ENCODE measurements around the gene B3GALT6. TPM values are rescaled to one million over a fixed set of nuclear protein-coding genes. Genes with fewer than 3 reads are reported as not detected.
A peak's percentile ranks its signal among the peaks of the same experiment; 100 is the strongest.

B3GALT6 gene
- total RNA-seq, 5 donors from 2014 or later (not counting 1 experiment from before 2014, with no cell fraction given): 10.0 to 30.4 (median 25.1) TPM

DNA sequence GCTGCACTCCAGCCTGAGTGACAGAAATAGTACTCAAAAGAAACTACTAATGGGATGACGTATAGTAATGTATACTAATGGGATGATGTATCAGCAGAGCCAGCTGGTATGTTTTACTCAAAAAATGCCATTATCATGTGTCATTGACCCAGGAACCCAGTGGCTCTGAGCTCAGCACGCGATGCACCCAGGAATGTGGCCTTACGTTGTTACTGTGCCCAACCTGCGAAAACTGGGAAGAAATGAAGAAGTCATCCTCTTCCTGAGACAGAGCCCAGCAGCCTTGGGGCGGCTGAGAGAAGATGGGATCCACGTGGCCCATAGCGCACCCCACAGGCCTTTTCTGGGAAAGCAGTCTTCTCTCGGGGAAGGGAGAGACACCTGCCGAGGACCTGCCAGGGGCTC lies 32.8 kb downstream of the B3GALT6 start:
- Histone ChIP-seq H3K4me3 (ENCODE audit: control insufficient read depth in 1 of 2, extremely low read depth in 1 of 2, low read length in 1 of 2) (no peak overlapping the region), H3K9me3 (no peaks in the 10 kb centered on the region), H3K27ac (ENCODE audit: low read length) (no peak overlapping the region), H3K4me1 (ENCODE audit: control insufficient read depth in 1 of 2, extremely low read depth in 1 of 2, insufficient read depth in 2 of 2, low read length in 2 of 2) (peaks cover 0 to 19% of the 10 kb centered on the region in 2 experiments), H3K27me3 (replicated peaks in 1 of 2; ENCODE audit: control insufficient read depth in 2 of 2, extremely low read depth in 1 of 2, insufficient read depth in 2 of 2, low read length in 1 of 2) (no peaks in the 10 kb centered on the region), H3K36me3 (ENCODE audit: control insufficient read depth in 2 of 2, extremely low read depth in 1 of 2, insufficient read depth in 1 of 2, low read length in 1 of 2) (peaks cover 27 to 66% of the 10 kb centered on the region in 2 donors)
- H3K4me3 Mint-ChIP-seq: no peak overlapping the region
- POLR2A ChIA-PET: no interaction called here
- 93% methylated on average over 10 of the region's 10 CpGs for WGBS (ENCODE audit: insufficient coverage)
- peaks cover 21% of the 10 kb centered on the region for H3K36me3 Mint-ChIP-seq
- peaks cover 15 to 32% (median 31%) of the 10 kb centered on the region in 3 donors for H3K4me1 Mint-ChIP-seq
- peak in 9 of 35 experiments; percentile 15 to 46 (median 22) for DNase-seq
- peak in 1 of 4 experiments; percentile 49 for ATAC-seq (replicated peaks in 1 of 4)
- no peaks in the 10 kb centered on the region for H3K27me3 Mint-ChIP-seq
- CTCF ChIA-PET: no interaction called here
- no peaks in the 10 kb centered on the region for H3K9me3 Mint-ChIP-seq
- no peak overlapping the region for H3K27ac Mint-ChIP-seq

DNA sequence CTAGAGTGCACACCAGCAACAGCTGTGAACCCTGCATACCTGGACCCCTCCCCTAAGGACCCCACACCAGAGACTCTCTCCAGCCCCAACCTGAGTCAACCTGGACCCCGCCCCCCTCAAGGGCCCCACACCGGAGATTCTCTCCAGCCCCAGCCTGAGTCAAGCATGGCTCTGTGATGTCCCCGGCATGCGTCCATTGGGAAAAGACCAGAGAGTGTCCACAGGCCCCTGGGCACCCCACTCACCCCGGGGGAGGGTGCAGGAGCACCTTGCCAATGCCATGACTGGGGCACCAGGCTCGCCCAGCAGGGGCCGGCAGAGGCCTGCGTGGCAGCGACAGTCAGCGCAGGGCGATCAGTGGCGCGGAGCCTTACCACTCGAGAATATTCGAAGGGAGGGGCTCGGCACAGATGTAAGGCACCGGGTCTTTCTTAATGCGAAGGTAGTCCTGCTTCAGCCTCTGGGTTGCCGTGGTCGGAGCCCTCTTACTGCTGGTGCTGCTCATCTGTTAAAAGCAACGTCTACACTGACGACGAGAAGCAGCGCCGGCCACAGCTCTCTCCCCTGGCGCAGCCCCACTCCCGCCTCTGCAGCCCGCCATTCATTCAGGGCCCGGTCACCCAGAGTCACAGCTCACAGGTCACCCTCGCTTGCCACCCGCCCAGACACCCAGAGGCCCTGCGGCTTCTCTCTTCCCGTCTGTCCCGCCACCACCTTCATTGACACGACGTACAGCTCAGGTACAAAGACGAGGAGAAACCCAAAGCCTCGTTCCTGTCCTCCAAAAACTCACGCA lies 35.6 kb downstream of the B3GALT6 start:
- H3K4me3 Mint-ChIP-seq: no peak overlapping the region
- peaks cover 35 to 47% (median 47%) of the 10 kb centered on the region in 3 donors for H3K4me1 Mint-ChIP-seq
- H3K36me3 ChIP-seq (ENCODE audit: control insufficient read depth in 2 of 2, extremely low read depth in 1 of 2, insufficient read depth in 1 of 2, low read length in 1 of 2): peaks cover 28 to 49% of the 10 kb centered on the region in 2 donors
- no peak overlapping the region for H3K27ac ChIP-seq (ENCODE audit: low read length)
- POLR2A ChIA-PET: no interaction called here
- peaks cover 7 to 30% of the 10 kb centered on the region in 2 experiments for H3K4me1 ChIP-seq (ENCODE audit: control insufficient read depth in 1 of 2, extremely low read depth in 1 of 2, insufficient read depth in 2 of 2, low read length in 2 of 2)
- H3K4me3 ChIP-seq (ENCODE audit: control insufficient read depth in 1 of 2, extremely low read depth in 1 of 2, low read length in 1 of 2): no peak overlapping the region
- no peaks in the 10 kb centered on the region for H3K9me3 ChIP-seq
- ATAC-seq (replicated peaks in 1 of 4): no peak
- peaks cover 18% of the 10 kb centered on the region for H3K36me3 Mint-ChIP-seq
- 95% methylated on average over 37 of the region's 39 CpGs for WGBS (ENCODE audit: insufficient coverage)
- H3K27ac Mint-ChIP-seq: peak overlapping the region in 1 of 2 donors; percentile 69
- DNase-seq: no peak
- no peaks in the 10 kb centered on the region for H3K27me3 Mint-ChIP-seq
- no peaks in the 10 kb centered on the region for H3K27me3 ChIP-seq (replicated peaks in 1 of 2; ENCODE audit: control insufficient read depth in 2 of 2, extremely low read depth in 1 of 2, insufficient read depth in 2 of 2, low read length in 1 of 2)
- H3K9me3 Mint-ChIP-seq: no peaks in the 10 kb centered on the region
- CTCF ChIA-PET: no interaction called here

DNA sequence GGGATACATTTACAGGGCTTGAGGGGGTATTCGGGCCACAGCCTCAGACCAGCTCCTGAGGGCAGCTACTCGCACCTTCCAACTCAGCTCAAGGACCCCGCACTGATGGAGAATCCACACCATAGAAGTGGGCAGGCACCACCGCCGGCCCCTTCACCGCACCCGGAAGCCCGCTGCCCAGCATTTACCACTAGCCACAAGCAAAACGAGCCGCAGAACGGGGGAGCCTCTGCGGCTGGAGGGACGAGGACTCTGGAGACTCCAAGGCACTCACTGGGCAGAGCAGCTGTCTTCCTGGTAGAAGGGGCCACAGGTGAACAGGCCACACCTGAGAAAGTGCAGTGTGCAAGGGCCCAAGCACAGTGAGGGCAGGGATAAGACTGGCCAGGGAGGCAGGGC lies 36.2 kb downstream of the B3GALT6 start:
- no peak for ATAC-seq (replicated peaks in 1 of 4)
- H3K27ac ChIP-seq (ENCODE audit: low read length): no peak overlapping the region
- POLR2A ChIA-PET: no interaction called here
- Mint-ChIP-seq H3K4me3 (no peak overlapping the region), H3K36me3 (peaks cover 15% of the 10 kb centered on the region), H3K27me3 (no peaks in the 10 kb centered on the region), H3K27ac (no peak overlapping the region), H3K4me1 (peaks cover 37 to 53% (median 51%) of the 10 kb centered on the region in 3 donors), H3K9me3 (no peaks in the 10 kb centered on the region)
- H3K27me3 ChIP-seq (replicated peaks in 1 of 2; ENCODE audit: control insufficient read depth in 2 of 2, extremely low read depth in 1 of 2, insufficient read depth in 2 of 2, low read length in 1 of 2): no peaks in the 10 kb centered on the region
- H3K4me1 ChIP-seq (ENCODE audit: control insufficient read depth in 1 of 2, extremely low read depth in 1 of 2, insufficient read depth in 2 of 2, low read length in 2 of 2): peaks cover 7 to 35% of the 10 kb centered on the region in 2 experiments
- no peak for DNase-seq
- CTCF ChIA-PET: no interaction called here
- H3K36me3 ChIP-seq (ENCODE audit: control insufficient read depth in 2 of 2, extremely low read depth in 1 of 2, insufficient read depth in 1 of 2, low read length in 1 of 2): peaks cover 24 to 43% of the 10 kb centered on the region in 2 donors
- no peak overlapping the region for H3K4me3 ChIP-seq (ENCODE audit: control insufficient read depth in 1 of 2, extremely low read depth in 1 of 2, low read length in 1 of 2)
- 97% methylated on average over 11 of the region's 13 CpGs for WGBS (ENCODE audit: insufficient coverage)
- no peaks in the 10 kb centered on the region for H3K9me3 ChIP-seq

DNA sequence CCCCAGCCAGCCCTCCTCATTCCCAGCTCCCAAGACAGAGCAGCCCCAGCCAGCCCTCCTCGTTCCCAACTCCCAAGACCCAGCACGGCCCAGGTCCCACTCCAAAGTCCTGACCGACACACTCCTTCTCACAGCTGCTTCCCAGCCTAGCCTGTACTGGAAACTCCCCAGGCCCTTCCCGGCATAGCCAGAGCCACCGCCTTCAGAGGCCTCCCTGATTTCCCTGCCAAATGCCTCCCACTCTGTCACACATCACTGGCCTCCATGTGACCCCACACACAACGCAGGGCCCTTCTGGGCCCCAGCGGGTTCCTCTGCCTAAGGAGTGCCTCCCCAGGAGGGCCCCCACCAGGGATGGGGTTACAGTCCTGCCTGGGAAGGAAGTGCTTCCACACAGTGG lies 38.8 kb downstream of the B3GALT6 start:
- Mint-ChIP-seq H3K9me3 (no peaks in the 10 kb centered on the region), H3K36me3 (peaks cover 15% of the 10 kb centered on the region), H3K27me3 (no peaks in the 10 kb centered on the region), H3K4me3 (peak overlapping the region; percentile 55 to 85 (median 77)), H3K27ac (peak overlapping the region; percentile 13 to 16), H3K4me1 (peaks cover 37 to 56% (median 52%) of the 10 kb centered on the region in 3 donors)
- peaks cover 7 to 45% of the 10 kb centered on the region in 2 experiments for H3K4me1 ChIP-seq (ENCODE audit: control insufficient read depth in 1 of 2, extremely low read depth in 1 of 2, insufficient read depth in 2 of 2, low read length in 2 of 2)
- H3K4me3 ChIP-seq (ENCODE audit: control insufficient read depth in 1 of 2, extremely low read depth in 1 of 2, low read length in 1 of 2): no peak overlapping the region
- H3K36me3 ChIP-seq (ENCODE audit: control insufficient read depth in 2 of 2, extremely low read depth in 1 of 2, insufficient read depth in 1 of 2, low read length in 1 of 2): peaks cover 11 to 24% of the 10 kb centered on the region in 2 donors
- H3K9me3 ChIP-seq: no peaks in the 10 kb centered on the region
- WGBS (ENCODE audit: insufficient coverage): 84% methylated on average over 6 of the region's 7 CpGs
- POLR2A ChIA-PET: no interaction called here
- CTCF ChIA-PET: no interaction called here
- no peak overlapping the region for H3K27ac ChIP-seq (ENCODE audit: low read length)
- no peak for ATAC-seq (replicated peaks in 1 of 4)
- DNase-seq: no peak
- H3K27me3 ChIP-seq (replicated peaks in 1 of 2; ENCODE audit: control insufficient read depth in 2 of 2, extremely low read depth in 1 of 2, insufficient read depth in 2 of 2, low read length in 1 of 2): no peaks in the 10 kb centered on the region

DNA sequence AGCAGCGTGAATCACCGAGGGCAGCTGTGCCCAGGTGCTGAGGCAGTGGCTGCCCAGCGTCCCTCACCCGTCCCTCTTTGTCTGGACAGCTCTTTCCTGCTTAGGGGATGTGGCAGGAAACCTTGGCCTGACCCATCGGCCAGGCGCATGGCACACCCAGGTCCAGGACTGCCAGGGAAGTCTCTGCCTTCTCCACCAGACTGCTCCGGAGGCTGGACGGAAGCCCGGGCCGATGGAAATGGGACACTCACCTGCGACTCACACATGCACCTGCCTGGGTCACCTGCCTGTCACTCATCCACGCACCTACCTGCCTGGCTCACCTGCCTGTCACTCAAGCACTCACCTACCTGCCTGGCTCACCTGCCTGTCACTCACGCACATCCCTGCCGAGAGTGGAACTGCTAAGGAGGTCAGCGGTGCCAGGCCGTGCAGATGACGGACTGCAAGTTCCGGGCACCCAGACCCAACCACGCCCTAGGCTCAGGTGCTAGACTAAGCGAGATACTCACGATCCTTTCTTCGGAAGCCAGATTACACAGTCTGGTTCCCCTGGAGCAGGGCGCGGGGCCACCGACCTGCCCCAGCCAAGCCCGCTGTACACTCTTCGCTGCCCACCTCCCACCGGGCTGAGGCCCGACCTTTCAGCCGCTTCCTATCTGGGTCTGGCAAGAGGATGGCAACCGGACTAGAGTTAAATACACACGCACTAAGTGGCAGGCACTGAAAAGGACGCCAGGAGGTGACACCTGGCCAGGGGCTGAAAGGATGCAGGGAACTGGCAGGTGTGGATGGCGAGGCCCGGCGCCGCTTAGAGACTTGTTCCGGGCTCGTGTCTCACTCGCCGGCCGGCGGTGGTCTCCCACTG lies 40.5 kb downstream of the B3GALT6 start:
- H3K4me3 ChIP-seq (ENCODE audit: control insufficient read depth in 1 of 2, extremely low read depth in 1 of 2, low read length in 1 of 2): peak overlapping the region; percentile 86 to 89
- Mint-ChIP-seq H3K4me1 (peaks cover 32 to 50% (median 48%) of the 10 kb centered on the region in 3 donors), H3K27me3 (no peaks in the 10 kb centered on the region), H3K27ac (peak overlapping the region; percentile 76 to 79), H3K9me3 (no peaks in the 10 kb centered on the region), H3K36me3 (peaks cover 11% of the 10 kb centered on the region), H3K4me3 (peak overlapping the region; percentile 83 to 85 (median 84))
- CTCF ChIA-PET: no interaction called here
- H3K36me3 ChIP-seq (ENCODE audit: control insufficient read depth in 2 of 2, extremely low read depth in 1 of 2, insufficient read depth in 1 of 2, low read length in 1 of 2): peaks cover 6 to 15% of the 10 kb centered on the region in 2 donors
- H3K27me3 ChIP-seq (replicated peaks in 1 of 2; ENCODE audit: control insufficient read depth in 2 of 2, extremely low read depth in 1 of 2, insufficient read depth in 2 of 2, low read length in 1 of 2): no peaks in the 10 kb centered on the region
- peaks cover 7 to 45% of the 10 kb centered on the region in 2 experiments for H3K4me1 ChIP-seq (ENCODE audit: control insufficient read depth in 1 of 2, extremely low read depth in 1 of 2, insufficient read depth in 2 of 2, low read length in 2 of 2)
- no peaks in the 10 kb centered on the region for H3K9me3 ChIP-seq
- DNase-seq: peak in 3 of 35 experiments; percentile 20 to 36 (median 20)
- 44% methylated on average over 41 of the region's 43 CpGs for WGBS (ENCODE audit: insufficient coverage)
- H3K27ac ChIP-seq (ENCODE audit: low read length): no peak overlapping the region
- POLR2A ChIA-PET: no interaction called here
- no peak for ATAC-seq (replicated peaks in 1 of 4)

DNA sequence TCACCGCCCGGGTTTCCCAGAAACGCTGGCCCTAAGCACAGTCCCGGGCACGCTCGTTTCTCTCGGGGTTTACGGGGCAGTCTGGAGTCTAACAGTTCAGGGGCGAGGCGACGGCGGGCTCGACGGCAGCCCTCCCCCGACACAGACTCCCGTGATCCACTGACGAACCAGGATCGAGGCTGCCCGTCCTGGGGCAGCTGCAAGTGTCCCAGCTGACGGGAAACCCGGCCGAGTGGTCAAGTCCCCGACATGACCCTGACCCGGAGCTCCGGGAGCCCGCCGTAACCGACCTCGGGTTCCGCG lies 41.1 kb downstream of the B3GALT6 start:
- Histone ChIP-seq H3K27me3 (replicated peaks in 1 of 2; ENCODE audit: control insufficient read depth in 2 of 2, extremely low read depth in 1 of 2, insufficient read depth in 2 of 2, low read length in 1 of 2) (no peaks in the 10 kb centered on the region), H3K4me3 (ENCODE audit: control insufficient read depth in 1 of 2, extremely low read depth in 1 of 2, low read length in 1 of 2) (peak overlapping the region; percentile 86 to 89), H3K9me3 (no peaks in the 10 kb centered on the region), H3K27ac (ENCODE audit: low read length) (no peak overlapping the region), H3K36me3 (ENCODE audit: control insufficient read depth in 2 of 2, extremely low read depth in 1 of 2, insufficient read depth in 1 of 2, low read length in 1 of 2) (peaks cover 2 to 10% of the 10 kb centered on the region in 2 donors), H3K4me1 (ENCODE audit: control insufficient read depth in 1 of 2, extremely low read depth in 1 of 2, insufficient read depth in 2 of 2, low read length in 2 of 2) (peaks cover 7 to 45% of the 10 kb centered on the region in 2 experiments)
- DNase-seq (no peak), ATAC-seq (replicated peaks in 1 of 4) (peak in 1 of 4 experiments; percentile 0)
- Mint-ChIP-seq H3K27me3 (no peaks in the 10 kb centered on the region), H3K36me3 (peaks cover 11% of the 10 kb centered on the region), H3K4me3 (peak overlapping the region; percentile 83 to 85 (median 84)), H3K9me3 (no peaks in the 10 kb centered on the region), H3K27ac (peak overlapping the region; percentile 76 to 79), H3K4me1 (peaks cover 32 to 46% (median 44%) of the 10 kb centered on the region in 3 donors)
- POLR2A ChIA-PET: interaction anchor here in 1 of 2 donors (0.5 to 0.6 kb wide), 2 partner anchors 86 to 126 kb away, joined by 3 read pairs; partner anchors contain the start of gene CCNL2
- CTCF ChIA-PET: interaction anchor here in 1 of 2 donors (1.0 kb wide), 1 partner anchor 23 kb away, joined by 5 read pairs; no protein-coding TSS in a partner anchor
- under 1% methylated on average over 31 of the region's 31 CpGs for WGBS (ENCODE audit: insufficient coverage)

All from T-cell (primary cell).